ENCODE data around the gene TSHZ1. TPM values are rescaled to one million over a fixed set of nuclear protein-coding genes. Genes with fewer than 3 reads are reported as not detected.

TSHZ1 gene
- total RNA-seq, 2 donors from 2014 or later = 8.3 to 11.2 TPM

- Histone ChIP-seq H3K27me3 (no peaks in the 10 kb centered on the region), H3K4me3 (no peak overlapping the region), H3K9me3 (no peaks in the 10 kb centered on the region), H3K27ac (no peak overlapping the region), H3K4me1 (peaks cover 4% of the 10 kb centered on the region), H3K36me3 (replicated peaks in 1 of 2; ENCODE audit: insufficient read depth in 1 of 2, low read depth in 2 of 2) (no peaks in the 10 kb centered on the region)
- intact Hi-C loops (cut with DNase I) = no loop called here
- DNase-seq (no peak), ATAC-seq (no peak)
- WGBS, 2 donors = 56 to 68% methylated on average over 8 of the region's 8 CpGs
- TF ChIP-seq CTCF (IDR thresholded peaks at IDR 0.05) (no peak), POLR2A (IDR thresholded peaks at IDR 0.05) (no peak)
These were observed 64.6 kb downstream of the TSHZ1 start for GRCh38 chr18:75275226-75275625.

DNA sequence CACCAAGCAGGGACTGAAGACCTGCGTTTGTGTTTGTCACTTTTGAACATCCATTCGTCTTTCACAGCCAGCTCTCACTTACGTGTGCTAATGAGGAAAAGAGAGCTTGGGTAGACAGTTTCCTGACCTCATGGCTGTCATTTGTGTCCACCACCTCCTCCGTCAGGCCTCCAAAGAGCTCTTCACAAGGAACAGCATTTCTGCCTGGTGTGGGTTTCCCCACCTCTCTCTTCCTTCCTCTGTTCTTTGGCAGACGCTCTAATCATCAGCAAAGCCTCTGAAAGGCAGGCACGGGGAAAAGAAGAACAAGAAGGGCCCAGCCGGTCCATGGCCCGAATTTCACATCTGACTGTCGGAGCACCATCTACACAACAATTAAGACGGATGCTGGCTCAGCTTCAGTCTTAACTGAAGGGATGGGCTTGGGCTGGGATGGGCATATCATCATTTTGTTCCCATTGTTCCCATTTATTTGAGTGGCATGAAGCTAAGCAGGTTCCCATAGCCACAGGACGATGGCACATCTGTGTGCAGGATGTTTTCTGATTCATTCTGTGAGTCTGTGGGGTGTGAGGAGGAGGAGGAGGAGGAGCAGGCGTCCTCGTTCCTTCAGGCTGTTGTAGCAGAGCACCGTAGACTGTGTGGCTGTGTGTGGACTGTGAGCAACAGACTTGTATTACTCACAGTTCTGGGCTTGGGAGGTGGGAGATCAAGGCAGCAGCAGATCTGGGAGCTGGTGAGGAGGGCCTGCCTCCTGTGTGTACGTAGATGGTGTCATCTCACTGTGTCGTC is 66.4 kb downstream of the TSHZ1 start:
- WGBS, 2 donors = 85 to 90% methylated on average over 13 to 16 of the region's 16 CpGs
- Histone ChIP-seq H3K4me1 (no peaks in the 10 kb centered on the region), H3K27me3 (no peaks in the 10 kb centered on the region), H3K4me3 (no peak overlapping the region), H3K9me3 (no peaks in the 10 kb centered on the region), H3K36me3 (replicated peaks in 1 of 2; ENCODE audit: insufficient read depth in 1 of 2, low read depth in 2 of 2) (no peaks in the 10 kb centered on the region), H3K27ac (no peak overlapping the region)
- ATAC-seq (no peak), DNase-seq (no peak)
- TF ChIP-seq POLR2A (IDR thresholded peaks at IDR 0.05) = no peak
- no peak for TF ChIP-seq CTCF (IDR thresholded peaks at IDR 0.05)
- intact Hi-C loops (cut with DNase I) = no loop called here

GRCh38 chr18:75277610-75277928 is 67.0 kb downstream of the TSHZ1 start:
- Histone ChIP-seq H3K9me3 (no peaks in the 10 kb centered on the region), H3K36me3 (replicated peaks in 1 of 2; ENCODE audit: insufficient read depth in 1 of 2, low read depth in 2 of 2) (no peaks in the 10 kb centered on the region), H3K27me3 (no peaks in the 10 kb centered on the region), H3K4me1 (no peaks in the 10 kb centered on the region), H3K4me3 (no peak overlapping the region), H3K27ac (no peak overlapping the region)
- TF ChIP-seq CTCF (IDR thresholded peaks at IDR 0.05) = no peak
- TF ChIP-seq POLR2A (IDR thresholded peaks at IDR 0.05) = no peak
- ATAC-seq (no peak), DNase-seq (no peak)
- intact Hi-C loops (cut with DNase I) = no loop called here
- 90 to 99% methylated on average over 4 of the region's 4 CpGs for WGBS, 2 donors

GRCh38 chr18:75279381-75279780 is 68.8 kb downstream of the TSHZ1 start:
- Histone ChIP-seq H3K27ac (no peak overlapping the region), H3K4me3 (no peak overlapping the region), H3K9me3 (no peaks in the 10 kb centered on the region), H3K27me3 (no peaks in the 10 kb centered on the region), H3K36me3 (replicated peaks in 1 of 2; ENCODE audit: insufficient read depth in 1 of 2, low read depth in 2 of 2) (no peaks in the 10 kb centered on the region), H3K4me1 (no peaks in the 10 kb centered on the region)
- no peak for DNase-seq
- 96 to 100% methylated on average over 5 of the region's 5 CpGs for WGBS, 2 donors
- intact Hi-C loops (cut with DNase I) = no loop called here
- ATAC-seq = no peak
- TF ChIP-seq CTCF (IDR thresholded peaks at IDR 0.05) (no peak), POLR2A (IDR thresholded peaks at IDR 0.05) (no peak)

All from body of pancreas (tissue), 4 donors.